CD4-positive, alpha-beta T cell (primary cell): Measurements from ENCODE around the gene ATP1B4. TPM values are rescaled to one million over a fixed set of nuclear protein-coding genes. Genes with fewer than 3 reads are reported as not detected.

ENCODE experiments used
- ATAC-seq: fragments of 200-7000 bp; cut with Tn5 transposase; one replicate; pipeline ENCODE4 v1.10.0; 2022; ENCODE audit warnings: mild to moderate bottlenecking; ENCODE audit not compliant: poor library complexity
- CTCF ChIA-PET: fragments of 350-600 bp; sonication (Branson Sonifier 250); formaldehyde crosslinking; loops from one replicate; lab custom pipeline; 2021; ENCODE audit warnings: antibody characterized with exemption, inconsistent platforms; lab: Charles Lee
- POLR2A ChIA-PET: fragments of 350-600 bp; sonication (Branson Sonifier 250); formaldehyde crosslinking; loops from one replicate; lab custom pipeline; 2021; ENCODE audit warnings: antibody characterized with exemption, inconsistent platforms; lab: Charles Lee
- DNase-seq, 14 experiments: peaks; one replicate each; pipeline ENCODE4 v3.0.0-alpha.2; 2013 to 2020; ENCODE audit warnings: mixed read lengths in 2 of 14
- H3K27ac ChIP-seq, 2 donors: one replicate each; pipeline versions ENCODE4 v1.5.1 to v1.7.0; 2013; ENCODE audit warnings: low read length in 2 of 2, low read depth in 1 of 2, mild to moderate bottlenecking in 1 of 2
- H3K27me3 ChIP-seq, 2 experiments: 1 replicate in 1 of 2; 2 replicates in 1 of 2; pipeline versions ENCODE4 v1.6.1 to v1.7.0; 2013; ENCODE audit warnings: low read length in 2 of 2, control low read depth in 1 of 2, mild to moderate bottlenecking in 1 of 2, moderate library complexity in 1 of 2; ENCODE audit not compliant: insufficient read depth in 2 of 2, control insufficient read depth in 1 of 2
- H3K36me3 ChIP-seq: one replicate; pipeline ENCODE4 v1.6.1; 2013; ENCODE audit warnings: low read length, control low read depth; ENCODE audit not compliant: insufficient read depth
- H3K4me1 ChIP-seq: one replicate; pipeline ENCODE4 v1.6.1; 2013; ENCODE audit warnings: low read length, control low read depth; ENCODE audit not compliant: insufficient read depth
- H3K4me3 ChIP-seq: one replicate; pipeline ENCODE4 v1.5.1; 2013; ENCODE audit warnings: mild to moderate bottlenecking, low read length, moderate library complexity
- H3K9me3 ChIP-seq, 2 experiments: 1 replicate in 1 of 2; 2 replicates in 1 of 2; pipeline versions ENCODE4 v1.6.1 to v1.7.0; 2013; ENCODE audit warnings: low read length in 2 of 2, mild to moderate bottlenecking in 2 of 2, control low read depth in 1 of 2, moderate library complexity in 1 of 2; ENCODE audit not compliant: control insufficient read depth in 1 of 2, insufficient read depth in 1 of 2
- H3K27ac Mint-ChIP-seq: one replicate; pipeline ENCODE4 v1.8.0; 2020; ENCODE audit warnings: mixed read lengths
- H3K27me3 Mint-ChIP-seq: one replicate; pipeline ENCODE4 v1.8.0; 2021; ENCODE audit warnings: mixed read lengths
- H3K36me3 Mint-ChIP-seq: one replicate; pipeline ENCODE4 v1.8.0; 2021; ENCODE audit warnings: low read depth, mixed read lengths
- H3K4me1 Mint-ChIP-seq: one replicate; pipeline ENCODE4 v1.8.0; 2021; ENCODE audit warnings: low read depth, mixed read lengths
- H3K4me3 Mint-ChIP-seq: one replicate; pipeline ENCODE4 v1.8.0; 2020; ENCODE audit warnings: mild to moderate bottlenecking, mixed read lengths
- H3K9me3 Mint-ChIP-seq: one replicate; pipeline ENCODE4 v1.8.0; 2020; ENCODE audit warnings: mixed read lengths
- CTCF ChIP-seq: fragments of 200-600 bp; IDR thresholded peaks from one replicate; pipeline ENCODE4 v1.8.0; 2022; ENCODE audit warnings: antibody characterized with exemption, mild to moderate bottlenecking
- intact Hi-C, 2 experiments: fragments of 100-400 bp; cut with DNase I in 1 of 2; cut with micrococcal nuclease in 1 of 2; formaldehyde crosslinking; loops; one replicate each; pipeline versions ENCODE4 v1.15.1 to v1.9.0; 2023 to 2025; cut with DNase I, micrococcal nuclease
- polyA plus RNA-seq, 2 donors: library from polyadenylated mRNA; unstranded; fragments of 120-200 nt; gene quantifications; one replicate each; pipeline ENCODE4 v1.2.1, GENCODE V29; 2013
- total RNA-seq, 174 experiments: library from RNA in 2 of 174; stranded (reverse) in 2 of 174; gene quantifications; one replicate each; pipeline ENCODE4 v1.2.3 and lab custom pipeline; 2021 to 2026

ATP1B4 gene
- total RNA-seq (not detected), total RNA-seq (lab: John Stamatoyannopoulos, UW) (0 to 1.5 (median 0) reads per million in 172 experiments)
- polyA plus RNA-seq (2013, experiment 1 of 2), result not detected
- polyA plus RNA-seq (2013, experiment 2 of 2), result 5.1 TPM

- Mint-ChIP-seq H3K9me3 (no peaks in the 10 kb centered on the region), H3K36me3 (no peaks in the 10 kb centered on the region), H3K27ac (no peak within 1 kb of the TSS), H3K27me3 (no peaks in the 10 kb centered on the region), H3K4me1 (peaks cover 4% of the 10 kb centered on the region), H3K4me3 (no peak within 1 kb of the TSS)
- CTCF ChIA-PET, result no interaction called here
- POLR2A ChIA-PET, result no interaction called here
- intact Hi-C loops, result no loop called here
- Histone ChIP-seq H3K9me3 (no peaks in the 10 kb centered on the region), H3K4me3 (no peak within 1 kb of the TSS), H3K4me1 (no peaks in the 10 kb centered on the region), H3K27ac (no peak within 1 kb of the TSS), H3K36me3 (no peaks in the 10 kb centered on the region), H3K27me3 (no peaks in the 10 kb centered on the region)
- no peak for TF ChIP-seq CTCF
- DNase-seq (no peak), ATAC-seq (no peak)
These were observed at the start of gene ATP1B4 for GRCh38 chrX:120361764-120362305. Gene ATP1B4 (plus strand): TSS chrX:120362089. CDS start chrX:120362169, 80 bp downstream.

GRCh38 chrX:120315776-120316175 is 46.1 kb upstream of the ATP1B4 start:
- ChIA-PET CTCF (no interaction called here), POLR2A (no interaction called here)
- peaks cover 2 to 16% of the 10 kb centered on the region in 2 experiments for H3K27me3 ChIP-seq
- no peak overlapping the region for H3K27ac ChIP-seq
- TF ChIP-seq CTCF, result no peak
- no peak overlapping the region for H3K4me3 ChIP-seq
- no peaks in the 10 kb centered on the region for H3K36me3 ChIP-seq
- H3K9me3 Mint-ChIP-seq, result no peaks in the 10 kb centered on the region
- H3K27ac Mint-ChIP-seq, result no peak overlapping the region
- no peak overlapping the region for H3K4me3 Mint-ChIP-seq
- ATAC-seq, result no peak
- no peaks in the 10 kb centered on the region for H3K36me3 Mint-ChIP-seq
- H3K9me3 ChIP-seq, result no peaks in the 10 kb centered on the region
- intact Hi-C loops, result no loop called here
- DNase-seq, result no peak
- peaks cover 46% of the 10 kb centered on the region for H3K27me3 Mint-ChIP-seq
- H3K4me1 Mint-ChIP-seq, result no peaks in the 10 kb centered on the region
- peaks cover 8% of the 10 kb centered on the region for H3K4me1 ChIP-seq

- Histone ChIP-seq H3K4me1 (no peaks in the 10 kb centered on the region), H3K27me3 (peaks cover 2 to 8% of the 10 kb centered on the region in 2 experiments), H3K9me3 (no peaks in the 10 kb centered on the region), H3K36me3 (no peaks in the 10 kb centered on the region), H3K27ac (no peak overlapping the region), H3K4me3 (no peak overlapping the region)
- CTCF ChIA-PET, result no interaction called here
- intact Hi-C loops, result no loop called here
- no peak overlapping the region for H3K4me3 Mint-ChIP-seq
- POLR2A ChIA-PET, result no interaction called here
- DNase-seq, result no peak
- no peaks in the 10 kb centered on the region for H3K4me1 Mint-ChIP-seq
- H3K27ac Mint-ChIP-seq, result no peak overlapping the region
- TF ChIP-seq CTCF, result no peak
- no peaks in the 10 kb centered on the region for H3K9me3 Mint-ChIP-seq
- H3K36me3 Mint-ChIP-seq, result no peaks in the 10 kb centered on the region
- ATAC-seq, result no peak
- peaks cover 47% of the 10 kb centered on the region for H3K27me3 Mint-ChIP-seq
These were observed 45.2 kb upstream of the ATP1B4 start for GRCh38 chrX:120316587-120317283.
